Cardiac muscle cell (in vitro differentiated cells and primary cell): Measurements from ENCODE around the gene ACOXL. TPM values are rescaled to one million over a fixed set of nuclear protein-coding genes. Genes with fewer than 3 reads are reported as not detected.

ENCODE experiments used
- DNase-seq, 2 donors: peaks; one replicate each; pipeline versions ENCODE4 v3.0.0 to v3.0.0-alpha.2; 2010 to 2017; ENCODE audit warnings: low read depth in 1 of 2, low spot score in 1 of 2
- H3K27ac ChIP-seq: fragments of 200-600 bp; sonication (generic); 2 replicates; pipeline ENCODE4 v1.5.1; 2016
- H3K27me3 ChIP-seq: fragments of 200-600 bp; sonication (generic); 2 replicates; pipeline ENCODE4 v1.6.0; 2016; ENCODE audit warnings: control low read depth
- H3K36me3 ChIP-seq: fragments of 200-600 bp; sonication (generic); 2 replicates; pipeline ENCODE4 v1.5.1; 2016; ENCODE audit warnings: control low read depth
- H3K4me1 ChIP-seq: fragments of 200-600 bp; sonication (generic); 2 replicates; pipeline ENCODE4 v1.8.1; 2017; ENCODE audit warnings: low read depth, mild to moderate bottlenecking, mixed run types
- H3K4me3 ChIP-seq: fragments of 200-600 bp; sonication (generic); 2 replicates; pipeline ENCODE4 v1.5.1; 2016; ENCODE audit warnings: mild to moderate bottlenecking
- H3K9me3 ChIP-seq: fragments of 200-600 bp; sonication (generic); 2 replicates; pipeline ENCODE4 v1.5.1; 2017; ENCODE audit warnings: low read depth, mild to moderate bottlenecking, control low read depth
- CTCF ChIP-seq: IDR thresholded peaks from 2 replicates; pipeline ENCODE4 v1.5.1; 2012; ENCODE audit warnings: low read depth, mild to moderate bottlenecking, low read length
- polyA plus RNA-seq: library from polyadenylated mRNA; unstranded; fragments of >200 nt; fragmentation: Nextera tagmentation; extraction: Ambion mirVana; gene quantifications from 2 replicates; pipeline ENCODE4 v1.2.1, GENCODE V29; 2016
- total RNA-seq: library from RNA; depleted of rRNA; stranded (reverse); fragments of >200 nt; gene quantifications from 2 replicates; pipeline ENCODE4 v1.2.3, GENCODE V29; 2016

ACOXL gene
- total and polyA plus RNA-seq, 2 experiments from 2014 or later, result 0.89 to 2.4 TPM

GRCh38 chr2:111057045-111057444 is 324.7 kb downstream of the ACOXL start:
- no peak for TF ChIP-seq CTCF

GRCh38 chr2:111057721-111058120 is 325.3 kb downstream of the ACOXL start:
- Histone ChIP-seq H3K27me3 (no peaks in the 10 kb centered on the region), H3K4me3 (no peak overlapping the region), H3K4me1 (no peaks in the 10 kb centered on the region), H3K27ac (no peak overlapping the region), H3K36me3 (no peaks in the 10 kb centered on the region), H3K9me3 (no peaks in the 10 kb centered on the region)
- TF ChIP-seq CTCF, result no peak
- DNase-seq, result no peak

More at GRCh38 chr2:111057045-111057444, 324.7 kb downstream of the ACOXL start:
- Histone ChIP-seq H3K27me3 (no peaks in the 10 kb centered on the region), H3K36me3 (no peaks in the 10 kb centered on the region), H3K4me3 (no peak overlapping the region), H3K4me1 (no peaks in the 10 kb centered on the region), H3K9me3 (no peaks in the 10 kb centered on the region), H3K27ac (no peak overlapping the region)
- DNase-seq, result no peak

- no peak for DNase-seq
- TF ChIP-seq CTCF, result no peak
- no peaks in the 10 kb centered on the region for H3K27me3 ChIP-seq
- H3K36me3 ChIP-seq, result no peaks in the 10 kb centered on the region
- no peaks in the 10 kb centered on the region for H3K4me1 ChIP-seq
- H3K9me3 ChIP-seq, result no peaks in the 10 kb centered on the region
- H3K4me3 ChIP-seq, result no peak overlapping the region
- H3K27ac ChIP-seq, result no peak overlapping the region
Observed at GRCh38 chr2:111058264-111058663, 325.9 kb downstream of the ACOXL start.

- H3K27ac ChIP-seq, result no peak overlapping the region
- no peak overlapping the region for H3K4me3 ChIP-seq
- H3K9me3 ChIP-seq, result no peaks in the 10 kb centered on the region
- no peak for TF ChIP-seq CTCF
- no peaks in the 10 kb centered on the region for H3K27me3 ChIP-seq
- H3K36me3 ChIP-seq, result no peaks in the 10 kb centered on the region
- DNase-seq, result no peak
- H3K4me1 ChIP-seq, result no peaks in the 10 kb centered on the region
Observed at GRCh38 chr2:111061191-111061590, 328.8 kb downstream of the ACOXL start.

- TF ChIP-seq CTCF, result no peak
- Histone ChIP-seq H3K36me3 (no peaks in the 10 kb centered on the region), H3K4me3 (no peak overlapping the region), H3K27ac (no peak overlapping the region), H3K27me3 (no peaks in the 10 kb centered on the region), H3K4me1 (no peaks in the 10 kb centered on the region), H3K9me3 (no peaks in the 10 kb centered on the region)
- DNase-seq, result no peak
Observed at GRCh38 chr2:111062417-111062816, 330.0 kb downstream of the ACOXL start.
